ENCODE data around the gene KMT2E.

The KMT2E gene

GRCh38 chr7:105015390-105015965 is 1.5 kb downstream of the KMT2E start:
- no peak for DNase-seq (ENCODE audit: low spot score in 2 of 2)
- Mint-ChIP-seq H3K27ac (ENCODE audit: low read depth) (peak overlapping the region; percentile 100), H3K4me1 (peaks cover 46% of the 10 kb centered on the region), H3K36me3 (ENCODE audit: insufficient read depth) (peaks cover 52% of the 10 kb centered on the region), H3K27me3 (no peaks in the 10 kb centered on the region), H3K4me3 (peak overlapping the region; percentile 98), H3K9me3 (no peaks in the 10 kb centered on the region)
- ATAC-seq (replicated peaks; ENCODE audit: extremely low read depth, poor library complexity, severe bottlenecking), result no peak

GRCh38 chr7:105016068-105016708 is 2.2 kb downstream of the KMT2E start:
- DNase-seq (ENCODE audit: low spot score in 2 of 2) (no peak), ATAC-seq (replicated peaks; ENCODE audit: extremely low read depth, poor library complexity, severe bottlenecking) (no peak)
- Mint-ChIP-seq H3K4me3 (peak overlapping the region; percentile 98), H3K36me3 (ENCODE audit: insufficient read depth) (peaks cover 47% of the 10 kb centered on the region), H3K9me3 (no peaks in the 10 kb centered on the region), H3K27me3 (no peaks in the 10 kb centered on the region), H3K27ac (ENCODE audit: low read depth) (peak overlapping the region; percentile 100), H3K4me1 (peaks cover 48% of the 10 kb centered on the region)

- H3K4me3 Mint-ChIP-seq, result peak overlapping the region; percentile 98
- no peaks in the 10 kb centered on the region for H3K27me3 Mint-ChIP-seq
- DNase-seq (ENCODE audit: low spot score in 2 of 2) (no peak), ATAC-seq (replicated peaks; ENCODE audit: extremely low read depth, poor library complexity, severe bottlenecking) (no peak)
- H3K9me3 Mint-ChIP-seq, result no peaks in the 10 kb centered on the region
- peaks cover 55% of the 10 kb centered on the region for H3K4me1 Mint-ChIP-seq
- peak overlapping the region; percentile 100 for H3K27ac Mint-ChIP-seq (ENCODE audit: low read depth)
- H3K36me3 Mint-ChIP-seq (ENCODE audit: insufficient read depth), result peaks cover 39% of the 10 kb centered on the region
These were observed 3.0 kb downstream of the KMT2E start for GRCh38 chr7:105016709-105017656.

GRCh38 chr7:105017657-105018365 is 3.8 kb downstream of the KMT2E start:
- no peak for DNase-seq (ENCODE audit: low spot score in 2 of 2)

GRCh38 chr7:105019269-105019668 is 5.3 kb downstream of the KMT2E start:
- Mint-ChIP-seq H3K4me1 (peaks cover 64% of the 10 kb centered on the region), H3K4me3 (peak overlapping the region; percentile 58), H3K27me3 (no peaks in the 10 kb centered on the region), H3K36me3 (ENCODE audit: insufficient read depth) (peaks cover 24% of the 10 kb centered on the region), H3K27ac (ENCODE audit: low read depth) (no peak overlapping the region), H3K9me3 (no peaks in the 10 kb centered on the region)
- ATAC-seq (replicated peaks; ENCODE audit: extremely low read depth, poor library complexity, severe bottlenecking) (no peak), DNase-seq (ENCODE audit: low spot score in 2 of 2) (no peak)

More at GRCh38 chr7:105017657-105018365, 3.8 kb downstream of the KMT2E start:
- Mint-ChIP-seq H3K4me1 (peaks cover 59% of the 10 kb centered on the region), H3K4me3 (peak overlapping the region; percentile 98), H3K9me3 (no peaks in the 10 kb centered on the region), H3K27ac (ENCODE audit: low read depth) (peak overlapping the region; percentile 100), H3K36me3 (ENCODE audit: insufficient read depth) (peaks cover 31% of the 10 kb centered on the region), H3K27me3 (no peaks in the 10 kb centered on the region)
- ATAC-seq (replicated peaks; ENCODE audit: extremely low read depth, poor library complexity, severe bottlenecking), result no peak

GRCh38 chr7:105020926-105021325 is 6.9 kb downstream of the KMT2E start:
- Mint-ChIP-seq H3K4me3 (peak overlapping the region; percentile 51), H3K36me3 (ENCODE audit: insufficient read depth) (peaks cover 13% of the 10 kb centered on the region), H3K9me3 (no peaks in the 10 kb centered on the region), H3K27me3 (no peaks in the 10 kb centered on the region), H3K27ac (ENCODE audit: low read depth) (peak overlapping the region; percentile 62), H3K4me1 (peaks cover 73% of the 10 kb centered on the region)
- ATAC-seq (replicated peaks; ENCODE audit: extremely low read depth, poor library complexity, severe bottlenecking) (no peak), DNase-seq (ENCODE audit: low spot score in 2 of 2) (no peak)

GRCh38 chr7:105021352-105021751 is 7.3 kb downstream of the KMT2E start:
- H3K4me3 Mint-ChIP-seq, result peak overlapping the region; percentile 51
- peaks cover 13% of the 10 kb centered on the region for H3K36me3 Mint-ChIP-seq (ENCODE audit: insufficient read depth)
- peak overlapping the region; percentile 62 for H3K27ac Mint-ChIP-seq (ENCODE audit: low read depth)
- no peak for ATAC-seq (replicated peaks; ENCODE audit: extremely low read depth, poor library complexity, severe bottlenecking)
- peaks cover 73% of the 10 kb centered on the region for H3K4me1 Mint-ChIP-seq
- no peak for DNase-seq (ENCODE audit: low spot score in 2 of 2)
- H3K27me3 Mint-ChIP-seq, result no peaks in the 10 kb centered on the region
- H3K9me3 Mint-ChIP-seq, result no peaks in the 10 kb centered on the region

- Mint-ChIP-seq H3K4me3 (peak overlapping the region; percentile 29), H3K9me3 (no peaks in the 10 kb centered on the region), H3K4me1 (peaks cover 75% of the 10 kb centered on the region), H3K27me3 (no peaks in the 10 kb centered on the region), H3K27ac (ENCODE audit: low read depth) (peak overlapping the region; percentile 13), H3K36me3 (ENCODE audit: insufficient read depth) (peaks cover 15% of the 10 kb centered on the region)
- DNase-seq (ENCODE audit: low spot score in 2 of 2) (no peak), ATAC-seq (replicated peaks; ENCODE audit: extremely low read depth, poor library complexity, severe bottlenecking) (no peak)
These were observed 8.0 kb downstream of the KMT2E start for GRCh38 chr7:105021967-105022366.

GRCh38 chr7:105022458-105022857 is 8.5 kb downstream of the KMT2E start:
- no peaks in the 10 kb centered on the region for H3K9me3 Mint-ChIP-seq
- peak overlapping the region; percentile 13 for H3K27ac Mint-ChIP-seq (ENCODE audit: low read depth)
- H3K4me3 Mint-ChIP-seq, result peak overlapping the region; percentile 29
- peaks cover 75% of the 10 kb centered on the region for H3K4me1 Mint-ChIP-seq
- peaks cover 14% of the 10 kb centered on the region for H3K36me3 Mint-ChIP-seq (ENCODE audit: insufficient read depth)
- H3K27me3 Mint-ChIP-seq, result no peaks in the 10 kb centered on the region
- DNase-seq (ENCODE audit: low spot score in 2 of 2), result no peak
- ATAC-seq (replicated peaks; ENCODE audit: extremely low read depth, poor library complexity, severe bottlenecking), result no peak

- H3K4me3 Mint-ChIP-seq, result peak overlapping the region; percentile 23
- peaks cover 88% of the 10 kb centered on the region for H3K4me1 Mint-ChIP-seq
- H3K27ac Mint-ChIP-seq (ENCODE audit: low read depth), result no peak overlapping the region
- no peaks in the 10 kb centered on the region for H3K27me3 Mint-ChIP-seq
- peaks cover 18% of the 10 kb centered on the region for H3K36me3 Mint-ChIP-seq (ENCODE audit: insufficient read depth)
- H3K9me3 Mint-ChIP-seq, result no peaks in the 10 kb centered on the region
- ATAC-seq (replicated peaks; ENCODE audit: extremely low read depth, poor library complexity, severe bottlenecking) (no peak), DNase-seq (ENCODE audit: low spot score in 2 of 2) (no peak)
These were observed 10.7 kb downstream of the KMT2E start for GRCh38 chr7:105024734-105025133.

- peaks cover 22% of the 10 kb centered on the region for H3K36me3 Mint-ChIP-seq (ENCODE audit: insufficient read depth)
- peak overlapping the region; percentile 50 for H3K27ac Mint-ChIP-seq (ENCODE audit: low read depth)
- peaks cover 87% of the 10 kb centered on the region for H3K4me1 Mint-ChIP-seq
- no peak for ATAC-seq (replicated peaks; ENCODE audit: extremely low read depth, poor library complexity, severe bottlenecking)
- no peaks in the 10 kb centered on the region for H3K9me3 Mint-ChIP-seq
- no peaks in the 10 kb centered on the region for H3K27me3 Mint-ChIP-seq
- no peak for DNase-seq (ENCODE audit: low spot score in 2 of 2)
- H3K4me3 Mint-ChIP-seq, result peak overlapping the region; percentile 42
These were observed 12.7 kb downstream of the KMT2E start for GRCh38 chr7:105026750-105027149.

- Mint-ChIP-seq H3K4me1 (peaks cover 81% of the 10 kb centered on the region), H3K4me3 (peak overlapping the region; percentile 6), H3K36me3 (ENCODE audit: insufficient read depth) (peaks cover 22% of the 10 kb centered on the region), H3K27ac (ENCODE audit: low read depth) (no peak overlapping the region), H3K27me3 (no peaks in the 10 kb centered on the region), H3K9me3 (no peaks in the 10 kb centered on the region)
- DNase-seq (ENCODE audit: low spot score in 2 of 2) (no peak), ATAC-seq (replicated peaks; ENCODE audit: extremely low read depth, poor library complexity, severe bottlenecking) (no peak)
These were observed 13.3 kb downstream of the KMT2E start for GRCh38 chr7:105027176-105027853.

All from central memory CD8-positive, alpha-beta T cell (primary cell).